IPS-20b (cell line): ENCODE measurements around the gene MTMR11.

Source experiments
- H3K27ac ChIP-seq: one replicate; pipeline ENCODE4 v1.5.1; 2013; ENCODE audit warnings: low read length
- H3K27me3 ChIP-seq: 2 replicates; pipeline ENCODE4 v1.6.1; 2013; ENCODE audit warnings: mild to moderate bottlenecking, low read length, inconsistent platforms; ENCODE audit not compliant: insufficient read depth
- H3K36me3 ChIP-seq: 2 replicates; pipeline ENCODE4 v1.6.1; 2013; ENCODE audit warnings: low read depth, mild to moderate bottlenecking, inconsistent platforms, low read length, moderate library complexity; ENCODE audit not compliant: insufficient read depth
- H3K4me1 ChIP-seq: 2 replicates; pipeline ENCODE4 v1.6.1; 2013; ENCODE audit warnings: mild to moderate bottlenecking, control low read depth, inconsistent platforms, low read length, moderate library complexity; ENCODE audit not compliant: insufficient read depth
- H3K4me3 ChIP-seq: 2 replicates; pipeline ENCODE4 v1.5.1; 2013; ENCODE audit warnings: mild to moderate bottlenecking, low read length, inconsistent platforms
- H3K9ac ChIP-seq: 2 replicates; pipeline ENCODE4 v1.6.1; 2013; ENCODE audit warnings: low read depth, mild to moderate bottlenecking, inconsistent platforms, low read length, moderate library complexity
- H3K9me3 ChIP-seq: 2 replicates; pipeline ENCODE4 v1.6.1; 2013; ENCODE audit warnings: mild to moderate bottlenecking, low read depth, low read length, inconsistent platforms; ENCODE audit not compliant: insufficient read depth

The MTMR11 gene

DNA sequence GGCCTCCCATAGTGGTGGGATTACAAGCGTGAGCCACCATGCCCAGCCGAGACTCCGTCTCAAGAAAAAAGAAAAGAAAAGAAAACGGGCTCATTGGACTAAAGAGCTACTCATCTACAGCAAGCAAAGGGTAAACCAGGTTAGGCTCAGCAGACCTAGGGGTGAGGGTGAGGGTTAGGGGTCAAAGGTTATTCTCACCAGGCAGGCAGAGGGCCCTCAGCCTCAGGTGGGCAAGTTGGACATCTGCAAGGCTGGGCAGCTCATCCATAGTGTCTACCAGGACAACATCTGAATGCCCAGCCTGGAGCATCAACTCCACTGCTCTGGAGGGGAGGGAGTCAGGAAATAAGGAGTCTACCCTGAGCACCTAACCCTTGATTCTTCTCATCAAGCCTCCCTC lies 3.5 kb downstream of the MTMR11 start:
- H3K9me3 ChIP-seq, result no peaks in the 10 kb centered on the region
- H3K4me1 ChIP-seq, result peaks cover 21% of the 10 kb centered on the region
- no peak overlapping the region for H3K4me3 ChIP-seq
- H3K27ac ChIP-seq, result no peak overlapping the region
- H3K27me3 ChIP-seq, result no peaks in the 10 kb centered on the region
- H3K36me3 ChIP-seq, result no peaks in the 10 kb centered on the region
- H3K9ac ChIP-seq, result no peak overlapping the region

DNA sequence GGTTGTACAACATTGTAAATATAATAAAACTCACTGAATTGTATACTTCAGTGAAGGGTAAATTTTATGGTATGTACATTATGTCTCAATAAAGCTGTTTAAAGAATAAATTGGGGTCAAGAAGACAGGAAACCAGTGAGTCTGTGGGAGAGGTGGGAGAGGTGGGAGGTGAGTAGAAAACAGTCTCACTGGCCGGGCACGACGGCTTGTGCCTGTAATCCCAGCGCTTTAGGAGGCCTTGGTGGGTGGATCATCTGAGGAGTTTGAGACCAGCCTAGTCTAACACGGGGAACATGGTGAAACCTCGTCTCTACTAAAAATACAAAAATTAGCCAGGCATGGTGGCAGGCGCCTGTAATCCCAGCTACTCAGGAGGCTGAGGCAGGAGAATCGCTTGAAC lies 4.2 kb downstream of the MTMR11 start:
- Histone ChIP-seq H3K27ac (no peak overlapping the region), H3K27me3 (no peaks in the 10 kb centered on the region), H3K36me3 (no peaks in the 10 kb centered on the region), H3K4me1 (peaks cover 21% of the 10 kb centered on the region), H3K9ac (no peak overlapping the region), H3K4me3 (no peak overlapping the region), H3K9me3 (no peaks in the 10 kb centered on the region)

DNA sequence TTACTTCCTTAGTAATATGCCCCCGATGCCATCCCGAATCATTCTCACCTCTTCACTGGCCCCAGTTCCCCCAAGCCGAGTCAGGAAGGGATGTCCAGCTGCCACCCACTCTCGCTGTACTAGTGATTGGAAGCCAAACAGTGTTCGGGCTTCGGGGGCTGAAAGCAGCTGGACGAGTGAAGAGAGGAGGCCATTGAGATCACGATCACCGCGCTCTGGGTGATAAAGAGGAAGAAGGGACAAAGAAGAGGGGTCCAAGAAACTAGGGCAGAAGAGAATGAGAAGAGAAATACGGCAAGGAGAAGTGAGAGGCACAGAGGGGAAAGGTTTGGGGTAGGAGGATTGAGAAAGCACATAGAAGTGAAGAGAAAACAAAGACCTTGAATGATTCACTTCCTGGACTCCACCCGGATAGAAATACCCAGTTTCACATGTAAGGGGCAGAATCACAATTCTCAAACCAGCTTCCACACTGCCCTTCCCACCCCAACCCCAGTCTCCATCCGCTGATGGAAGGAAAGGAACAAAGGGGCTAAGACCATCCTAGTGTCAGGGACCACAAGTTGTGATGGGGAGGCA lies 5.4 kb downstream of the MTMR11 start:
- H3K9me3 ChIP-seq, result no peaks in the 10 kb centered on the region
- no peaks in the 10 kb centered on the region for H3K27me3 ChIP-seq
- H3K4me3 ChIP-seq, result no peak overlapping the region
- H3K4me1 ChIP-seq, result peaks cover 12% of the 10 kb centered on the region
- H3K27ac ChIP-seq, result no peak overlapping the region
- no peak overlapping the region for H3K9ac ChIP-seq
- peaks cover 5% of the 10 kb centered on the region for H3K36me3 ChIP-seq

DNA sequence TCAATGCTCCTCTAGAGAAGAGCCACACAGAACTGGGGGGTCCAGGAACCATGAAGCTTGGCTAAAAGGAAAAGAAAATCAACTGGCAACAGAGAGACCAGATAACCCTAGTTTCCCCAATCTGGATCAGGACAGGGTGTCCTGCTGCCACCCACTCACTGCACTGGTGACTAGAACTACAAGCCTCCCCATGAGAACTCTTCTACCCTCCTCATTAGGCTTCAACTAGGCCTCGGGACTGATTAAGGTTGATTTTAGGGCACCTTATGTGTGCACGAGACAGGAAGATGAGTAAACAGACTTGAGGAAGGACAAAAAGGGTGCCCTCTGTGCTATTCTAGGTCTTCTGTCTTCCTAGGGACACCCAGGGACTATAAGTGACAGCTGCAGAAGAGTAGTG lies 6.8 kb downstream of the MTMR11 start:
- H3K9ac ChIP-seq, result no peak overlapping the region
- no peak overlapping the region for H3K27ac ChIP-seq
- H3K27me3 ChIP-seq, result no peaks in the 10 kb centered on the region
- H3K4me3 ChIP-seq, result no peak overlapping the region
- H3K4me1 ChIP-seq, result peaks cover 6% of the 10 kb centered on the region
- no peaks in the 10 kb centered on the region for H3K9me3 ChIP-seq
- H3K36me3 ChIP-seq, result peaks cover 20% of the 10 kb centered on the region

DNA sequence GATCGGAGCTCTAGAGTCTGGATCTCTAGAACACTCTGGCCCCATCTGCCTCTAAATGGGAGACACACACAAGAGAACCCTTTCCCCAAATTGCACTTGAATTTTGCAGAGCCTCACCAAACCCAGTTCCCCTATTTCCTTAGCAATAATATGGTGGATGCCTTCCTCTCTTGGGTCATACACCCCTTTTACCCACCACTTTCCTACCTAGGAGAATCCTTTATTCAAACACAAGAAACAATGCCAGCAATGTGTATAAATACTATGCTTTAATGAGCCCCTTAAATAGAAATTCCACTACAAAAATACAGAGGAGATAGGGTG lies 8.3 kb downstream of the MTMR11 start:
- H3K27me3 ChIP-seq, result no peaks in the 10 kb centered on the region
- peak overlapping the region; percentile 96 for H3K27ac ChIP-seq
- H3K4me3 ChIP-seq, result peak overlapping the region; percentile 92
- H3K4me1 ChIP-seq, result peaks cover 6% of the 10 kb centered on the region
- peaks cover 35% of the 10 kb centered on the region for H3K36me3 ChIP-seq
- no peaks in the 10 kb centered on the region for H3K9me3 ChIP-seq
- H3K9ac ChIP-seq, result peak overlapping the region; percentile 98; the same call in 1 of the 2 replicates

DNA sequence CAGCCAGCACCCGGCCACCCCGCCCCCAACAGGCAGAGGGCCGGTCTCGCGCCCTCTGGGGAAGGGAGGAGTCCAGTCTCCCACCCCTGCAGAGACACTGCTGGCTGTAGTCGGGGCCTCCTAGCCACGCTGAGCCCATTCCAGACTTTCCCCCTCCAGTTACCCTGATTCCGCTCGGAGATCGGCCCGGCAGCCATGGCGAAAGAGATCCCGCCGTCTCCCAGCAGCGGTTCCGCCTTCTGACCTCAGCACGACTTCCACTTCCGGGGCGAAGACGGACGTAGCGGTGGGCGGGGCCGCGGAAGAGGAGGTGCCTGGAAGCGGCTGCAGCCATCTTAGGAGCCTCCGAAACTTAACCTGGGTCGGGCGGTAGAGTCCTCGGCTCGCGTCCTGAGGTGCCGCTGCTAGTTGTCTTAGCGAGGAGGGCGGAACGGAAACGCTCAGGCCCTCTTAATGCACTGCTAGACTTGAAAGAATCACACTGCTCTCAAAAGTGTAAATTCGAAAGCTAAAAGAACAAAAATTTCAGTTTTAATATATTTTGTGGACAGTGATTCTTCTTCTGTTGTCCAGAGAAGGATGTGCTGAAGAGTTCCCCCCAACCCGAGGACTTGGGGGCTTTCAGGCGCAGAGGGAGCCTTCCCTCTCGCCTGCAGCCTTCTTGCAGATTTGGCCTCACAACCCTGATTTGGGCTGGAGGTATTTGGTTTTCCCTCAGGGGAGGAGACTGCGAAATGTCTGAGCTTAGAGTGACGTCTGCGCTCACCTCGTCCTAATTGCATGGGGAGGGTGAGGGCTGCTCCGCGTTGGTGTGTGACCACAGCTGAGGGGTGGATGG lies 8.9 kb downstream of the MTMR11 start, which contains the start of gene SF3B4:
Gene SF3B4 (minus strand): TSS at position 241 of the 838 bp plus-strand sequence. CDS start 44 bp downstream, at position 197.
- H3K27ac ChIP-seq, result peak within 1 kb of the TSS; percentile 96
- no peaks in the 10 kb centered on the region for H3K27me3 ChIP-seq
- H3K36me3 ChIP-seq, result peaks cover 41% of the 10 kb centered on the region
- H3K9ac ChIP-seq, result peak within 1 kb of the TSS; percentile 98
- no peaks in the 10 kb centered on the region for H3K9me3 ChIP-seq
- peaks cover 6% of the 10 kb centered on the region for H3K4me1 ChIP-seq
- H3K4me3 ChIP-seq, result peak within 1 kb of the TSS; percentile 92

DNA sequence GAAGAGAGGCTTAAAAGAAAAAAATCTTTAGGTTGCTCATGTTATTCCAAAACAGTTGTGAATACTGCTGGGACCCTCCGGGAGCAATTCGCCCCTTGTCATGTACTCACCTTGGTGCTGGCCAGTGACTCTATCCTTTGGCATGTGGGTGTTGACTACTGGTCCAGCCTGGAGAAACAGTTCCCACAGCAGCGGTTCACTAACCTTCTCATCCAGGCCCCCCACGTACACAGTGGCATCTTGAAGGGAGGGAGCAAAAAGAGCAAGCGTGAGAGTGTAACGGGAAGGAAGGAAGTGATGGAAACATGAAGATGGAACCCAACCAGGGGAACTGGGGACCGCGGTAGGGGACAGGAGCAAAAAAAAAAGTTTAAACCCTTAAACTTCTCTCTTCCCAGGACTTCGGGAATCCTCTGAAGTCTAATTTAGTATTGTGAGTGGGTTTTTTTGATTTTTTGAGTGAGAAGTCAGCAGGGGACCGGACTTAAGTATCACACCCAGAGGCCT lies 9.6 kb downstream of the MTMR11 start:
- no peak overlapping the region for H3K27ac ChIP-seq
- peak overlapping the region; percentile 98 for H3K9ac ChIP-seq
- no peaks in the 10 kb centered on the region for H3K9me3 ChIP-seq
- H3K4me3 ChIP-seq, result peak overlapping the region; percentile 92
- peaks cover 46% of the 10 kb centered on the region for H3K36me3 ChIP-seq
- H3K27me3 ChIP-seq, result no peaks in the 10 kb centered on the region
- peaks cover 6% of the 10 kb centered on the region for H3K4me1 ChIP-seq

DNA sequence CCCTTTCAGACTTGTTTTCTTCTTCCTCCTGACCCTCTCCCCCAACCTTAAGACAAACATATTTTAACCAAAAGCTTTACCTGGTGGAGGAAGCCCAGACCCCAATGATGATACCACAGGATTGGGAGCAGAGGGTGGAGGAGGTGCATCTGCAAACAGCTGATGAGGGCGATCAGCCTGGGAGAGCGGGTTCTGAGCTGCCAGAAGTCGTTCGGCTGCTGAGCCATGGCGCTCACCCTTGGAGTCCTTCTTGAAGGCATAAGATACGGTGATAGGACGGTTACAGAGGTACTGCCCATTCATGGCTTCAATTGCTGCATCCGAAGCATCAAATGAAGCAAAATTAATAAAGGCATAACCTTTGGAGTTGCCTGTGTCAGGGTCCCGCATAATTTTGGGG lies 10.4 kb downstream of the MTMR11 start:
- Histone ChIP-seq H3K4me1 (peaks cover 6% of the 10 kb centered on the region), H3K36me3 (peaks cover 51% of the 10 kb centered on the region), H3K4me3 (peak overlapping the region; percentile 92), H3K9ac (no peak overlapping the region), H3K27me3 (no peaks in the 10 kb centered on the region), H3K9me3 (no peaks in the 10 kb centered on the region), H3K27ac (no peak overlapping the region)

DNA sequence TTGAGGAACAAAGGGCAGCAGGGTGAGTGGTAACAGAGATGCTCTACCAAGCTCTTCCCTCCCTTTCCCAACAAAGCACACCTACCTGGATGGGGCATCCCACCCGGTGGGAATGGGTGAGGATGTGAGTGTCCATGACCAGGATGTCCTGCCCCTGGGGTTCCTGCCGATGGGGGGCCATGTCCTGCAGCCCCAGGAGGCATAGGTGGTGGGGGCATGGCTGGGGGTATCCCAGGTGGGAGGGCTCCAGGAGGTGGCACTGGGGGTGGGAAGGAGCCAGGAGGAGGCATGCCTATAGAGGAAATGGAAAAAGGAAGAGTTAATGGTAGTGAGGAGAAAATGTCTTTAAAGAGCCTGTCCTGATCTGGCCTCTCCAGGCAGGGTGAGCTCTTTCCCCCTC lies 10.9 kb downstream of the MTMR11 start:
- Histone ChIP-seq H3K36me3 (peaks cover 51% of the 10 kb centered on the region), H3K9me3 (no peaks in the 10 kb centered on the region), H3K9ac (no peak overlapping the region)

DNA sequence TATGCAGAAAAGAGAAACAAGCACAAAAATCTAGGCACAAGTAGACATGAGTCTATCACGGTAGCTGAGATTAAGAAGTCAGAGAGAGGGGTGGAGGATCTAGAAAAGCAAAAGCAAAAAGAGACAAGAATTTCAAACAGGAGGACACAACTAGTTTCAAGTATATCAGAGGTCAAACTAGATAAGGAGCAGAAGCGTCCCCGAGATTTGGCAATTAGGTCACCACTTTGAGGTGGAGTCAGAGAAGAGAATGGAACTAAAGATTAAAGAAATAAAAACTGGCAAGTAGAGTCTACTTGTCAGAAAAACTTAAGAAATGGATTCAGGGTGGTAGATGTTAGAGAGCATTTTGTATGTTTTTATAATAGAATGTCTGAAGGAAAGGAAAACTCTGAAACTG lies 11.3 kb downstream of the MTMR11 start:
- Histone ChIP-seq H3K9me3 (no peaks in the 10 kb centered on the region), H3K4me1 (peaks cover 6% of the 10 kb centered on the region), H3K27me3 (no peaks in the 10 kb centered on the region), H3K27ac (no peak overlapping the region), H3K36me3 (peaks cover 51% of the 10 kb centered on the region), H3K9ac (no peak overlapping the region), H3K4me3 (no peak overlapping the region)

More for the DNA sequence above, 10.9 kb downstream of the MTMR11 start:
- peak overlapping the region; percentile 92 for H3K4me3 ChIP-seq
- peaks cover 6% of the 10 kb centered on the region for H3K4me1 ChIP-seq
- no peak overlapping the region for H3K27ac ChIP-seq
- no peaks in the 10 kb centered on the region for H3K27me3 ChIP-seq

DNA sequence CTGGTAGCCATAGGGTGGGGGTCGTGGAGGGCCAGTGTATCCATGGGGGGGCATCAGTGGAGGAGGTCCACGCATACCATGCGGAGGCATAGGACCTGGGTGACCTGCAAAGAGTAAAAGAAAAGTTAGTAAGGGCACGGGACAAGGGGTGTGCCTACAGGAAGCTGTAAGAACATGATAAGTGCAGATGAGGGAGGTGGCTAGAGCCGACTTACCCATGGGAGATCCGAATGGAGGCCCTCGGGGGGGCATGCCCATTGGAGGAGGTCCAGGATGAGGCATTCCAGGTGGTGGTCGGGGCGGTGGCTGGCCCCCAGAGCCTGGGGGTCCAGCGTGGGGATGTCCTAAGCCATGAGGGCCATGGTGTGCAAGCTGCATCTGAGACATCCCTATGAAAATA lies 13.1 kb downstream of the MTMR11 start:
- Histone ChIP-seq H3K9me3 (no peaks in the 10 kb centered on the region), H3K36me3 (peaks cover 51% of the 10 kb centered on the region)

More for the DNA sequence above, 13.1 kb downstream of the MTMR11 start:
- Histone ChIP-seq H3K9ac (no peak overlapping the region), H3K27ac (no peak overlapping the region), H3K27me3 (no peaks in the 10 kb centered on the region), H3K4me1 (peaks cover 3% of the 10 kb centered on the region), H3K4me3 (no peak overlapping the region)
